Keratinocyte (primary cell): Measurements from ENCODE around the gene MYH9. TPM values are rescaled to one million over a fixed set of nuclear protein-coding genes. Genes with fewer than 3 reads are reported as not detected.

Experiments
- DNase-seq: peaks from one replicate; pipeline ENCODE4 v3.0.0-alpha.2; 2011; ENCODE audit warnings: low read depth, missing footprints, low spot score
- FAIRE-seq: peaks from 2 replicates; lab custom pipeline; 2011; peaks lifted over from hg19 to GRCh38; lab: Jason Lieb, UNC
- H2AFZ ChIP-seq: 2 replicates; pipeline ENCODE4 v1.6.0; 2012; ENCODE audit warnings: low read length, control low read depth, inconsistent platforms; ENCODE audit not compliant: control insufficient read depth
- H3K27ac ChIP-seq: 2 replicates; pipeline ENCODE4 v1.5.1; 2011; ENCODE audit warnings: low read length; ENCODE audit not compliant: control insufficient read depth, insufficient read depth
- H3K27me3 ChIP-seq: 3 replicates; pipeline ENCODE4 v1.6.0; 2011; ENCODE audit warnings: low read length; ENCODE audit not compliant: control insufficient read depth, insufficient read depth; ENCODE audit errors: extremely low read depth
- H3K36me3 ChIP-seq, 2 experiments: 2 replicates in 1 of 2; 3 replicates in 1 of 2; pipeline ENCODE4 v1.5.1; 2011; ENCODE audit warnings: low read length in 2 of 2, mild to moderate bottlenecking in 1 of 2; ENCODE audit not compliant: control insufficient read depth in 2 of 2, insufficient read depth in 2 of 2; ENCODE audit errors: extremely low read depth in 1 of 2
- H3K4me1 ChIP-seq: 3 replicates; pipeline ENCODE4 v1.5.1; 2011; ENCODE audit warnings: low read length; ENCODE audit not compliant: control insufficient read depth, insufficient read depth; ENCODE audit errors: extremely low read depth
- H3K4me2 ChIP-seq: 3 replicates; pipeline ENCODE4 v1.6.0; 2011; ENCODE audit warnings: low read depth, low read length; ENCODE audit not compliant: control insufficient read depth, insufficient read depth; ENCODE audit errors: extremely low read depth
- H3K4me3 ChIP-seq, 3 experiments: fragments of 200-600 bp in 1 of 3; sonication (generic) in 1 of 3; 2 replicates in 2 of 3; 3 replicates in 1 of 3; pipeline ENCODE4 v1.5.1; 2011 to 2016; ENCODE audit warnings: low read length in 3 of 3, mild to moderate bottlenecking in 3 of 3, control low read depth in 2 of 3, inconsistent platforms in 1 of 3, low read depth in 1 of 3, mixed read lengths in 1 of 3, mixed run types in 1 of 3, moderate library complexity in 1 of 3; ENCODE audit not compliant: control insufficient read depth in 2 of 3, insufficient read depth in 2 of 3; ENCODE audit errors: extremely low read depth in 1 of 3
- H3K79me2 ChIP-seq: 2 replicates; pipeline ENCODE4 v1.6.0; 2012; ENCODE audit warnings: low read length; ENCODE audit not compliant: control insufficient read depth, insufficient read depth
- H3K9ac ChIP-seq: 3 replicates; pipeline ENCODE4 v1.6.0; 2011; ENCODE audit warnings: low read length; ENCODE audit not compliant: control insufficient read depth, insufficient read depth; ENCODE audit errors: extremely low read depth
- H3K9me1 ChIP-seq: 3 replicates; pipeline ENCODE4 v1.6.0; 2011; ENCODE audit warnings: low read length; ENCODE audit not compliant: control insufficient read depth, insufficient read depth; ENCODE audit errors: extremely low read depth
- H3K9me3 ChIP-seq: 2 replicates; pipeline ENCODE4 v1.5.1; 2012; ENCODE audit warnings: low read depth, low read length; ENCODE audit not compliant: control insufficient read depth
- H4K20me1 ChIP-seq: 3 replicates; pipeline ENCODE4 v1.6.0; 2011; ENCODE audit warnings: low read length; ENCODE audit not compliant: control insufficient read depth, insufficient read depth; ENCODE audit errors: extremely low read depth
- EZH2 ChIP-seq: IDR thresholded peaks from one replicate; pipeline ENCODE4 v1.6.1; 2012; ENCODE audit warnings: inconsistent platforms, mild to moderate bottlenecking, low read length, moderate library complexity
- dilution Hi-C: fragments of 300-500 bp; cut with MboI; formaldehyde crosslinking; loops from one replicate; pipeline ENCODE4 v1.7.0; 2020; ENCODE audit warnings: low sequenced_read_pairs; ENCODE audit not compliant: extremely low pct_ligation_motif_present
- polyA plus RNA-seq, 5 experiments: library from polyadenylated mRNA; depleted of rRNA in 3 of 5; stranded (reverse) in 3 of 5; stranded (forward) in 1 of 5; unstranded in 1 of 5; fragments of >200 nt; gene quantifications; 1 replicate in 1 of 5; 2 replicates in 3 of 5; 3 replicates in 1 of 5; pipeline versions ENCODE4 v1.2.1 to v1.2.3, GENCODE V29; 2011 to 2012; ENCODE audit warnings: missing spikeins in 2 of 5, low read depth in 1 of 5, low replicate concordance in 1 of 5
- TF ChIP-seq, protein P1 (sequence below), 3 experiments: IDR thresholded peaks in 1 of 3; conservative IDR thresholded peaks in 1 of 3; optimal IDR thresholded peaks in 1 of 3; 2 replicates in 2 of 3; 3 replicates in 1 of 3; pipeline versions ENCODE3 to v1.5.1; 2011; ENCODE audit warnings: low read length in 3 of 3, mild to moderate bottlenecking in 3 of 3, moderate library complexity in 2 of 3, control low read depth in 1 of 3, inconsistent platforms in 1 of 3; ENCODE audit not compliant: insufficient read depth in 2 of 3; ENCODE audit errors: extremely low read depth in 1 of 3

The MYH9 gene
- polyA plus RNA-seq, 1 donor (not counting 4 experiments of a cell fraction or from before 2014, with no cell fraction given), result 351 TPM

DNA sequence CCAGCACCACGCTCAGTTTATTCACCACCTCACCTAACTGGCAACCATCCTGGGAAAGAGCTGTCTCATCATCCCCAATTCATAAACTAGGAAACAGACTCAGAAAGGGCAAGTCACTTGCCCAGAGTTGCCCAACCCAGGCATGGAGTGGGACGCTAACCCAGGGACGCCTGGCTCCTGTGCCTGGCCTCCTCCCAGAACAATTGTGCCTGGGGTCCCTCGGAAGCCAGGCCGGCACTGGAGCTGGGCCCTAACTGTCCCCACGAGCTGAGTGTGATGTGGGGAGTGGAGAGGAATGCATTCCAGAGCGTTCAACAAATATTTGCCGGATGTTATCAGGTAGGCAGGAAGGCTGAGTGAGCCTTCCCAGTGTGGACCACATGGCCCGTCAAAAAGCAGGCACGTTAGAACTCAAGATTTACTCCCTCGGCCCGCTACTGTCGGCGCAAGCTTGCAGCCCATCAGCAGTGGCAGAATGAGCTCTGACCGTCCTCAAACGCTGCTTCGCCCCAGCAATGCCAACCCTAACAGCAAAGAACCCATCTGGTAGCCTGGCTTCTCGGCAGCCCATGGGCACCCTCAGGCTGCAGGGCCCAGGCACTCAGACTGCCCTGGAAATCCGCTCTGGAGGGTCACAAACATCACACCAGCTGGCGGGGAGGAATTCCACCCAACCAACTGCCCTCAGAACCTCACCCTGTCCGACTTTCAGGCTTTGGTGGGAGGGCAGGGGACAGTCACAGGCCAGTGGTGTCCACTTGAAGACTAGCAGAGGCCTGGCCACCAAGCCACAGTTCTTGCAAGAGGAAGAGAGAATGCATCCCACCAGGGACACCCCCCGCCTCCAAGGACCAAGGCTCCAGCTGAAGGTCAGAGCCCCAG, 35.6 kb downstream of the MYH9 start:
- peak overlapping the region; percentile 50 for H3K4me2 ChIP-seq
- peak overlapping the region; percentile 69 for H3K27ac ChIP-seq
- FAIRE-seq (peak; percentile 84), DNase-seq (no peak)
- peak overlapping the region in 1 of 3 experiments; percentile 34 for H3K4me3 ChIP-seq
- peaks cover 15% of the 10 kb centered on the region for H3K9me1 ChIP-seq
- H3K9me3 ChIP-seq, result no peaks in the 10 kb centered on the region
- peaks cover 23 to 55% of the 10 kb centered on the region in 2 experiments for H3K36me3 ChIP-seq
- H3K9ac ChIP-seq, result peak overlapping the region; percentile 49
- dilution Hi-C loops, result no loop called here
- H4K20me1 ChIP-seq, result peaks cover 83% of the 10 kb centered on the region
- peaks cover 97% of the 10 kb centered on the region for H3K79me2 ChIP-seq
- no peaks in the 10 kb centered on the region for H3K27me3 ChIP-seq
- peaks cover 56% of the 10 kb centered on the region for H3K4me1 ChIP-seq
- no peak overlapping the region for H2AFZ ChIP-seq
- no peak for TF ChIP-seq EZH2
- TF ChIP-seq, protein P1, sequence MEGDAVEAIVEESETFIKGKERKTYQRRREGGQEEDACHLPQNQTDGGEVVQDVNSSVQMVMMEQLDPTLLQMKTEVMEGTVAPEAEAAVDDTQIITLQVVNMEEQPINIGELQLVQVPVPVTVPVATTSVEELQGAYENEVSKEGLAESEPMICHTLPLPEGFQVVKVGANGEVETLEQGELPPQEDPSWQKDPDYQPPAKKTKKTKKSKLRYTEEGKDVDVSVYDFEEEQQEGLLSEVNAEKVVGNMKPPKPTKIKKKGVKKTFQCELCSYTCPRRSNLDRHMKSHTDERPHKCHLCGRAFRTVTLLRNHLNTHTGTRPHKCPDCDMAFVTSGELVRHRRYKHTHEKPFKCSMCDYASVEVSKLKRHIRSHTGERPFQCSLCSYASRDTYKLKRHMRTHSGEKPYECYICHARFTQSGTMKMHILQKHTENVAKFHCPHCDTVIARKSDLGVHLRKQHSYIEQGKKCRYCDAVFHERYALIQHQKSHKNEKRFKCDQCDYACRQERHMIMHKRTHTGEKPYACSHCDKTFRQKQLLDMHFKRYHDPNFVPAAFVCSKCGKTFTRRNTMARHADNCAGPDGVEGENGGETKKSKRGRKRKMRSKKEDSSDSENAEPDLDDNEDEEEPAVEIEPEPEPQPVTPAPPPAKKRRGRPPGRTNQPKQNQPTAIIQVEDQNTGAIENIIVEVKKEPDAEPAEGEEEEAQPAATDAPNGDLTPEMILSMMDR (optimal IDR thresholded peaks at IDR 0.05 in 1 of 3, IDR thresholded peaks at IDR 0.05 in 1 of 3, conservative IDR thresholded peaks at IDR 0.05 in 1 of 3; ENCODE audit: extremely low read depth in 1 of 3, insufficient read depth in 2 of 3, low read length in 3 of 3), result no peak

DNA sequence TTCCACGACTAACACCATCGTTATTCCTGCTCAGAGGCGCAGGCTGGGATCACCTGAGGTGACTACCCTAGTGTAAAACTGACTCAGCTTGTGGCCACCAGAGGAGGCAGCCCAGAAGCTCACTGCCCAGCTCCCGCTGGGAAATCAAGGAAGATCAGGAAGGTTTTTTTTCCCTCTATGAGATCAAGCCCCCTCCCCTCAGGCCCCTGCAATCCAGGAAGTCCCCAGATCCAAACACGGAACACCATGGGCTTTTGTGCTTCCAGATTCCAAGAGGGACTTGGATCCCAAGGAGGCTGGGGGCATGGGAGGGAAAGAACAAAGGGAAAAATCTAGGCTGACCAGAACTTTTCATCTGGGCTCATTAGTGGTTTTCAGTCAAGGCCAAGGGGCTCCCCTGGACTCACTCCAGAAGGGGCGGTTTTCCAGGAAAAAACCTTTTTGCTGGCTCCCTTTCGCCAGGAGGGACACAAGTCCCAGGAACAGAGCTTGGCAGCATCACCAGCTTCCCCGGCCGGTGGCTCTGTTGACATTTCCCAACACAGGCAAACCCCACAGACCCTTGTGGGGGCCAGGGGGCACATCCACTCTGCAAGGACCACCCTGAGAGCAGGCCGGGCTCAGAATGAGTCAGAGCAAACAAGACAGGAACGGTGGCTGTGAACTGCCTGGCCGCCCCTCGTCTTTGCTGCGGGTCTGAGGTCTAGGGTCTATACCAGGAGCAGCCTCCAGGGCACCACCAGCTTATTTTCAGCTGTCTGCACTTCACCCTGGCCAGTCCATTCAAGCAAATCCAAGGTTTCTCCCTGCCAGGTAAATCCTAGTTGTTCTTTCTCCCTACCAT, 36.8 kb downstream of the MYH9 start:
- FAIRE-seq, result no peak
- H3K4me3 ChIP-seq, result no peak overlapping the region
- H3K27me3 ChIP-seq, result no peaks in the 10 kb centered on the region
- H3K36me3 ChIP-seq, result peaks cover 25 to 59% of the 10 kb centered on the region in 2 experiments
- H3K4me1 ChIP-seq, result peaks cover 56% of the 10 kb centered on the region
- TF ChIP-seq, protein P1 (optimal IDR thresholded peaks at IDR 0.05 in 1 of 3, IDR thresholded peaks at IDR 0.05 in 1 of 3, conservative IDR thresholded peaks at IDR 0.05 in 1 of 3; ENCODE audit: extremely low read depth in 1 of 3, insufficient read depth in 2 of 3, low read length in 3 of 3), result no peak
- no peak for TF ChIP-seq EZH2
- peak overlapping the region; percentile 69 for H3K27ac ChIP-seq
- DNase-seq, result no peak
- no peak overlapping the region for H3K4me2 ChIP-seq
- H3K9ac ChIP-seq, result peak overlapping the region; percentile 10
- H3K9me3 ChIP-seq, result no peaks in the 10 kb centered on the region
- H2AFZ ChIP-seq, result no peak overlapping the region
- H3K79me2 ChIP-seq, result peaks cover 97% of the 10 kb centered on the region
- peaks cover 14% of the 10 kb centered on the region for H3K9me1 ChIP-seq
- H4K20me1 ChIP-seq, result peaks cover 83% of the 10 kb centered on the region
- dilution Hi-C loops, result no loop called here
